SK-N-MC (cell line): ENCODE data around the gene TUBA1B.

Experiments
- EZH2 ChIP-seq: fragments of 200-600 bp; sonication (generic); IDR thresholded peaks from one replicate; pipeline ENCODE4 v1.6.1; 2017; ENCODE audit warnings: antibody characterized with exemption
- POLR2AphosphoS5 ChIP-seq: IDR thresholded peaks from 2 replicates; pipeline ENCODE4 v1.6.1; 2012; ENCODE audit warnings: mild to moderate bottlenecking, low read depth, low read length, borderline replicate concordance

- TF ChIP-seq POLR2AphosphoS5 (no peak), EZH2 (no peak)
These were observed 42.3 kb downstream of the TUBA1B start for GRCh38 chr12:49088932-49089330.
